Activated T-cell treated with anti-CD3 and anti-CD28 coated beads, Interleukin-2, amount 50 U/mL, for 72 hours (primary cell): Measurements from ENCODE around the gene LY6G6C. TPM values are rescaled to one million over a fixed set of nuclear protein-coding genes. Genes with fewer than 3 reads are reported as not detected.
A peak's percentile ranks its signal among the peaks of the same experiment; 100 is the strongest.
"Not testable (repeated sequence)": the region's sequence is repeated elsewhere in the genome, so short reads cannot be mapped to it uniquely, and the experiment has no call there.

Experiments used
- ATAC-seq, 2 donors: fragments of 150-1000 bp; cut with Tn5 transposase; replicated peaks in 1 of 2; 2 replicates each; pipeline ENCODE4 v1.10.0; 2021; ENCODE audit warnings: moderate library complexity in 2 of 2, mild to moderate bottlenecking in 1 of 2
- DNase-seq, 2 donors: peaks; one replicate each; pipeline ENCODE4 v3.0.0; 2021 to 2022; ENCODE audit warnings: mixed read lengths in 1 of 2
- H3K27ac Mint-ChIP-seq: one replicate; pipeline ENCODE4 v1.8.0; 2022; ENCODE audit warnings: mild to moderate bottlenecking, moderate library complexity, mixed read lengths
- H3K27me3 Mint-ChIP-seq: one replicate; pipeline ENCODE4 v1.8.0; 2022; ENCODE audit warnings: low read depth, mixed read lengths
- H3K36me3 Mint-ChIP-seq, 2 donors: one replicate each; pipeline ENCODE4 v1.8.0; 2022; ENCODE audit warnings: mixed read lengths in 2 of 2, mild to moderate bottlenecking in 1 of 2; ENCODE audit not compliant: insufficient read depth in 2 of 2
- H3K4me1 Mint-ChIP-seq: one replicate; pipeline ENCODE4 v1.8.0; 2022; ENCODE audit warnings: low read depth, mixed read lengths
- H3K4me3 Mint-ChIP-seq, 2 donors: one replicate each; pipeline ENCODE4 v1.8.0; 2022; ENCODE audit warnings: mild to moderate bottlenecking in 2 of 2, mixed read lengths in 2 of 2, moderate library complexity in 2 of 2
- H3K9me3 Mint-ChIP-seq, 2 donors: one replicate each; pipeline ENCODE4 v1.8.0; 2022; ENCODE audit warnings: mixed read lengths in 2 of 2
- total RNA-seq, 2 donors: library from RNA; stranded (reverse); gene quantifications; one replicate each; pipeline ENCODE4 v1.2.3, GENCODE V29; 2022

Gene LY6G6C
- total RNA-seq, 2 donors from 2014 or later, result 0.25 to 0.67 TPM

- H3K27me3 Mint-ChIP-seq, result peaks cover 6% of the 10 kb centered on the region
Observed at GRCh38 chr6:31717499-31718222, 3.9 kb downstream of the LY6G6C start.

GRCh38 chr6:31715022-31715958 lies 6.3 kb downstream of the LY6G6C start, which contains the start of gene LY6G6D:
TSS of gene LY6G6D (plus strand) at chr6:31715348. CDS start at chr6:31715356, 8 bp downstream.
- H3K36me3 Mint-ChIP-seq, result no peaks in the 10 kb centered on the region
- no peak within 1 kb of the TSS for H3K4me3 Mint-ChIP-seq
- peaks cover 6% of the 10 kb centered on the region for H3K27me3 Mint-ChIP-seq
- no peaks in the 10 kb centered on the region for H3K9me3 Mint-ChIP-seq
- DNase-seq, result no peak
- no peak within 1 kb of the TSS for H3K27ac Mint-ChIP-seq
- H3K4me1 Mint-ChIP-seq, result peaks cover 15% of the 10 kb centered on the region
- no peak for ATAC-seq

More at GRCh38 chr6:31717499-31718222, 3.9 kb downstream of the LY6G6C start:
- Mint-ChIP-seq H3K27ac (no peak overlapping the region), H3K4me1 (peaks cover 11% of the 10 kb centered on the region), H3K4me3 (no peak overlapping the region), H3K36me3 (no peaks in the 10 kb centered on the region), H3K9me3 (no peaks in the 10 kb centered on the region)
- ATAC-seq (no peak), DNase-seq (no peak)

- Mint-ChIP-seq H3K4me1 (peaks cover 15% of the 10 kb centered on the region), H3K36me3 (no peaks in the 10 kb centered on the region), H3K27me3 (peaks cover 6% of the 10 kb centered on the region), H3K27ac (no peak overlapping the region), H3K9me3 (no peaks in the 10 kb centered on the region), H3K4me3 (no peak overlapping the region)
- ATAC-seq, result no peak
- no peak for DNase-seq
Observed at GRCh38 chr6:31713991-31714684, 7.4 kb downstream of the LY6G6C start.

- H3K9me3 Mint-ChIP-seq, result no peaks in the 10 kb centered on the region
- no peak overlapping the region for H3K4me3 Mint-ChIP-seq
- H3K36me3 Mint-ChIP-seq, result no peaks in the 10 kb centered on the region
- H3K27ac Mint-ChIP-seq, result no peak overlapping the region
- DNase-seq, result no peak
- no peak for ATAC-seq
- H3K27me3 Mint-ChIP-seq, result peaks cover 6% of the 10 kb centered on the region
- peaks cover 15% of the 10 kb centered on the region for H3K4me1 Mint-ChIP-seq
Observed at GRCh38 chr6:31713465-31713864, 8.1 kb downstream of the LY6G6C start.

- Mint-ChIP-seq H3K27ac (no peak overlapping the region), H3K9me3 (no peaks in the 10 kb centered on the region), H3K27me3 (peaks cover 6% of the 10 kb centered on the region), H3K4me3 (no peak overlapping the region), H3K36me3 (no peaks in the 10 kb centered on the region), H3K4me1 (peaks cover 15% of the 10 kb centered on the region)
- peak; percentile 44 to 52 for ATAC-seq
- no peak for DNase-seq
Observed at GRCh38 chr6:31712296-31712695, 9.2 kb downstream of the LY6G6C start.

GRCh38 chr6:31711233-31711632 lies 10.3 kb downstream of the LY6G6C start:
- no peaks in the 10 kb centered on the region for H3K9me3 Mint-ChIP-seq
- peaks cover 6% of the 10 kb centered on the region for H3K27me3 Mint-ChIP-seq
- ATAC-seq, result peak in 1 of 2 donors; percentile 38
- H3K4me1 Mint-ChIP-seq, result peaks cover 15% of the 10 kb centered on the region
- no peak overlapping the region for H3K27ac Mint-ChIP-seq
- DNase-seq, result no peak
- H3K36me3 Mint-ChIP-seq, result no peaks in the 10 kb centered on the region
- H3K4me3 Mint-ChIP-seq, result no peak overlapping the region

- no peak overlapping the region for H3K27ac Mint-ChIP-seq
- H3K36me3 Mint-ChIP-seq, result no peaks in the 10 kb centered on the region
- peaks cover 15% of the 10 kb centered on the region for H3K4me1 Mint-ChIP-seq
- H3K27me3 Mint-ChIP-seq, result peaks cover 6% of the 10 kb centered on the region
- peak overlapping the region in 1 of 2 donors; percentile 20 for H3K4me3 Mint-ChIP-seq
- ATAC-seq (no peak), DNase-seq (no peak)
- H3K9me3 Mint-ChIP-seq, result no peaks in the 10 kb centered on the region
Observed at GRCh38 chr6:31710523-31711219, 10.9 kb downstream of the LY6G6C start.

GRCh38 chr6:31709157-31709556 lies 12.4 kb downstream of the LY6G6C start:
- DNase-seq, result not testable (repeated sequence)
- H3K4me1 Mint-ChIP-seq, result peaks cover 12% of the 10 kb centered on the region

GRCh38 chr6:31708224-31708623 lies 13.3 kb downstream of the LY6G6C start:
- H3K27me3 Mint-ChIP-seq, result no peaks in the 10 kb centered on the region
- DNase-seq (no peak), ATAC-seq (no peak)
- no peak overlapping the region for H3K4me3 Mint-ChIP-seq
- no peak overlapping the region for H3K27ac Mint-ChIP-seq
- peaks cover 17% of the 10 kb centered on the region for H3K4me1 Mint-ChIP-seq
- H3K36me3 Mint-ChIP-seq, result no peaks in the 10 kb centered on the region
- H3K9me3 Mint-ChIP-seq, result no peaks in the 10 kb centered on the region

More at GRCh38 chr6:31709157-31709556, 12.4 kb downstream of the LY6G6C start:
- not testable (repeated sequence) for ATAC-seq, H3K4me3 Mint-ChIP-seq, H3K36me3 Mint-ChIP-seq, H3K27me3 Mint-ChIP-seq, H3K9me3 Mint-ChIP-seq, H3K27ac Mint-ChIP-seq

- Mint-ChIP-seq H3K9me3 (no peaks in the 10 kb centered on the region), H3K4me1 (peaks cover 18% of the 10 kb centered on the region), H3K36me3 (peaks cover under 1% of the 10 kb centered on the region in 2 donors), H3K27me3 (no peaks in the 10 kb centered on the region), H3K27ac (no peak overlapping the region), H3K4me3 (no peak overlapping the region)
- no peak for ATAC-seq
- no peak for DNase-seq
Observed at GRCh38 chr6:31707701-31708100, 13.8 kb downstream of the LY6G6C start.

- no peak within 1 kb of the TSS for H3K27ac Mint-ChIP-seq
- H3K36me3 Mint-ChIP-seq, result peaks cover 6% of the 10 kb centered on the region in 2 donors
- peaks cover 27% of the 10 kb centered on the region for H3K4me1 Mint-ChIP-seq
- no peak for DNase-seq
- no peaks in the 10 kb centered on the region for H3K9me3 Mint-ChIP-seq
- ATAC-seq, result no peak
- no peaks in the 10 kb centered on the region for H3K27me3 Mint-ChIP-seq
- H3K4me3 Mint-ChIP-seq, result no peak within 1 kb of the TSS
Observed at GRCh38 chr6:31706599-31706998, 14.9 kb downstream of the LY6G6C start, which contains the start of gene LY6G6F. TSS of gene LY6G6F (plus strand) at chr6:31706866. CDS start at chr6:31706907, 41 bp downstream.

GRCh38 chr6:31705931-31706330 lies 15.6 kb downstream of the LY6G6C start:
- peaks cover 29% of the 10 kb centered on the region for H3K4me1 Mint-ChIP-seq
- no peaks in the 10 kb centered on the region for H3K9me3 Mint-ChIP-seq
- no peaks in the 10 kb centered on the region for H3K27me3 Mint-ChIP-seq
- ATAC-seq (no peak), DNase-seq (no peak)
- H3K27ac Mint-ChIP-seq, result no peak overlapping the region
- no peak overlapping the region for H3K4me3 Mint-ChIP-seq
- H3K36me3 Mint-ChIP-seq, result peaks cover 6% of the 10 kb centered on the region in 2 donors
